CD4-positive, alpha-beta T cell treated with Interleukin-17A for 1 hour (primary cell): Measurements from ENCODE around the gene AHRR.
A peak's percentile ranks its signal among the peaks of the same experiment; 100 is the strongest.

Experiments used
- DNase-seq: peaks from one replicate; pipeline ENCODE4 v3.0.0-alpha.2; 2020

Gene AHRR

DNA sequence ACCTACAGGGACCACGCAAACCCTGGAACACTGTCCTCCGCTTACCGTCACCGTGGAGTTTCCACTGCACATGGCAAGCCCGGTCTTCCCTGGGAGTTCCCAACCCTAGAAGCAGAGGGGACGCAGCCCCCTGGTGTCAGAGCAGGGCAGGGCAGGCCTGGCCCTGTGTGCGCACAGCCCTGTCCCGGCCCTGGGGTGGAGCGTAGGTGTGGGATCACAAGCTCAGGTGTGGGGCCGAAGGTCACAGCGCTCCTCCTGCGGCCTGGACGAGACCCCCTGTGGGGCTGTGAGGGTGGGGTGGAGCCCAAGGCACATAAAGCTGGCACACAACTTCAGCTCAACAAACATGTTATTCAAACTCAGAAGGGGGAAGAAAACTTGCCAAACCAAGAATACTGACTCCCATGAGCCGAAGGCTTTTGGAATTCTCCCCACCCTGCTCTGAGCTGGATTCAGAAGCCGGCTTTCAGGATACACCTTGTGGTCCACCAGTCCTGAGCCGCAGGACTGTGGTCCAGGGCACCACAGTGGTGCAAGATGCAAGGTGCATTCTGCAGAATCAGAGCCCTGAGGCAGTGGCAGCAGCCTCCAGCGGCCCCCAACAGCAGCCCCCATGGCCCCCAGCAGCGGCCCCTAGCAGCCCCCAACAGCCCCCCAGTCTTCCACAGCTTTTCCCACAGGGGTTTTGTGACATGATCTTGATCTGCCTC lies 109.6 kb downstream of the AHRR start:
- DNase-seq: peak; percentile 24

DNA sequence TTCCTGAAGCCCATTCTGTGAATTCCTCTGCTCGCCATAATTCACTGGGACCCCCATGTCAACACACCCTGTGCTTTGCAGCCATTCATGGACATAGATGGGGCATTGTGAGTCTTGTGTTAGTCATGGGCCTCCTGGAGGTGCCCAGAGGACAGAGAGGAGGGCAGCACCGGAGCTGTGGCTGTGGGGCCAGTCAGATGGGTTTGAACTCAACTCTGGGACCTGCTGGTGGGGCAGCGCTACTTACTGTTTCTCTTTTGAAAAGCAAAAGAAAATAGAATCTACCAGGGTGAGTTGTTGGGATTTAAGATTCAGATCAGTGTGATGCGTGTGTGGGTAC lies 110.2 kb downstream of the AHRR start:
- no peak for DNase-seq

DNA sequence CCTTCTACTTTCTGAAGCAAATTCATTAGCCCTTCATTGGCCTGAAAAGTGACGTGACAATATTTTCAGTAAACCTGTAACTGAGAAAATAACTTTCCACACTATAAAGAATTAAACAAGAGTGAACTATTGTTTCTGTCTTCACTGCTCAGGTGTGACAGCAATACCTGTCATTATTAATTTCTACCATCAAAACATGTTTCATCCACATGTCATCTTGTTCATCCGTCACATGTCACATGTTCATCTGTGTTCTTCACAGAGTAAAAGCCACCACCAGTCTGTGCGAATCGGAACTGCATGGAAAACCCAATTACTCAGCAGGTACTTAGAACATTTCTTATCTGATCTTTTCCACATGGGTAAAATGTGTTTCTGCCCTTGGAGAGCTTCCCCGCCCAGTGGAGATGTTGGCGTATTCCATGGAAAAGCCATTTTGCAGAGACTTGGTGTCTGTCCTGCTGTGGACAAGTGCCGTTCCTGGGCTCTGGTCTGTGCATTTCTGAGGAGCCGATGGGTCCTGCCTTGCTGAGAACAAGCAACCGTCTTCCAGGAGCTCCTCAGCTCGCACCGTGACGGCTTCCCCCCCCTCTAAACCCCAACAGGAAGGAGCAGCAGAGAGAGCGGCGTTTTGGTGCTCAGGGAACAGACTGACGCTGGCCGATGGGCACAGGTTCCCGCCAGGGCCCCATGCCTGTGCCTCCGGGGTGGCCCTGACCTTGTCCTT lies 110.8 kb downstream of the AHRR start:
- no peak for DNase-seq

DNA sequence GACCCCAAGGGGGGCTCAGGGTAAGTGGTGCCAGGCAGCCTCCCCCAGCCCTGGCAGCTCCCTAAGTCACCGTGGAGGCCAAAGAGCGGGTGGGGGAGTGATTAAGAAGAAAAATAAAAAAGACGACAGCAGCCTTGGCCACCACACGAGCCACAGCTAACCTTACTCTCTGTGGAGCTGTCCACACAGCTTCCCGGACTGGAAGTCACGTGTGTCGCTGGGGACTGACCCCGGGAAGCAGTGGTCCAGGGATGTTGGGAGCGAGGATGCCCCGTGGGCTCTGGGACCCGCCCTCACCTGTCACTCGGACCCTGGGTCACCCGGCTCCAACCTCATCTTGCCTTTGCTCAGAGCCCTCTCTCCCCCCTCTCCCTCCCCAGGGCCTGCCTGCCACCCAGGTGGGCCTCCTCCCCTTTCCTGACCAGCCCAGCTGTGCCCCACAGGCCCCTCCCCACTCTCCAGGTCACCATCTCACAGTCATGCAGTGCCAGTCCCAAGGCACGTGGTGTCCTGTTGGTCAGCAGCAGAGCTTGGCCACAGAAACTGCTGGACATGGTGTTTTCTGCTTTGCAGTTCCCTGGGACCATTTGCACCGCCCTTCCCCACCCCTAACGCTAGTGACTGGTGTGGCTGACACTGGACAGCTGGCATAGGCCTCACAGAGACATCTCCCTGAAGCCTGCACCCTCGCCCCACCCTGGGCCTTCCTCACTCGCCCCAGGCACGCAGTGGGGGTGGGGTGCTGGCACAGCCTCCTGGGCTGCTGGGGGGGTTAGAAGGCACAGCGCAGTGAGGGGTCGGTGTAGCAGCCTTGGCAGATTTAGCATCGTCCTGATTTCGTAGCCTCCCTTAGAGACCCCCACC lies 111.6 kb downstream of the AHRR start:
- DNase-seq: no peak

- DNase-seq: no peak
These were observed 112.3 kb downstream of the AHRR start for GRCh38 chr5:433836-434235.

DNA sequence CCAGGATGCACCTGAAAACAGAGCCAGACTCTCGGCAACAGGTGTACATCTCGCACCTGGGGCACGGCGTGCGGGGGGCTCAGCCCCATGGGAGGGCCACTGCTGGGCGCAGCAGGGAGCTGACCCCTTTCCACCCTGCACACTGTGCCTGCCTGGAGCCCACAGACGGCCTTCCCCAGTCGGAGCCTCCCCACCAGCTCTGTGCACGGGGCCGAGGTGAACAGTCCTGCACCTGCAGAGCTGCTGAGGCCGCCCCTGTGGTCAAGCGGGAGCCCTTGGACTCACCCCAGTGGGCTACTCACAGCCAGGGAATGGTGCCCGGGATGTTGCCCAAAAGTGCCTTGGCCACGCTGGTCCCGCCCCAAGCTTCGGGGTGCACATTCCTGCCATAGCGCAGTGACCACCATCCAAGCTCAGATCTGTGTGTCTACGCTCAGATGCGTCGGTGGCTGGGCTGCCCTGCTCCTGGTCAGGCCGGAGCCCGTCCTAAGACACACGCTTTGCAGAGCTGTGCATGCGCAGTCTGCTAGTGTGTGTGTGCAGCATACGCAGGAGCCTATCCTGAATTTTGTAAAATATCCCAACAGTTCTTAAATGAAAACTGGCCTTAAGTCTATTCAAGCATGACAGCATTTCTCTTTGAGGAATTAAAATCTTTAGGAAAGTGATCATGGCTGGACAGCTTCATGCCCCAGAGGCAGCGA lies 113.1 kb downstream of the AHRR start:
- no peak for DNase-seq

DNA sequence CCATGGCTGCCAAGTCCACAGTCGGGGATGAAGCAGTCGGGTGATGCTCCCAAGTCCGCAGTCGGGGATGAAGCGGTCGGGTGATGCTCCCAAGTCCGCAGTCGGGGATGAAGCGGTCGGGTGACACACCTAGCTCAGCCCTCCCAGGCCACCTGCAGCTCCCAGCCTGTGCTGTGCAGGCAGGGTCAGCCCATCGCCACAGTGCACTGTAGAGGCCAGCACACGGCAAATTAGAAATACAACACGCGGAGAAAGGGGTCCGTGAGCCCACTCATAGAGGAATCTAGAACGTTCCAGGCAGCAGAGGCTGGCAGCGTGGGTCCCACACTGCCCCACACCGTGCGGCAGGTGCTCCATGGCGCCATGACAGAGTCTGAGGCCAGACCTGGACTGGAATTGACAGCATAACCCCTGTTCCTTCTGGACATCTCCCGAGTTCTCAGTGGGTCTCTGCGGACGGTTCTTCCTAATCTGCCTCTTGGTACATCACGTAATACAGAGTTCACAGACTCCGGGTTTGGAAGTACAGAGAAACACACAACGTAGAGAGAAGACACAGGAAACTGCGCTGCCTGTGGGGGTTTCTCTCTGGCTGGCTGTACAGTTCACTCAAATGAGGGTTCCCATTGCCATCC lies 113.8 kb downstream of the AHRR start:
- DNase-seq: no peak

DNA sequence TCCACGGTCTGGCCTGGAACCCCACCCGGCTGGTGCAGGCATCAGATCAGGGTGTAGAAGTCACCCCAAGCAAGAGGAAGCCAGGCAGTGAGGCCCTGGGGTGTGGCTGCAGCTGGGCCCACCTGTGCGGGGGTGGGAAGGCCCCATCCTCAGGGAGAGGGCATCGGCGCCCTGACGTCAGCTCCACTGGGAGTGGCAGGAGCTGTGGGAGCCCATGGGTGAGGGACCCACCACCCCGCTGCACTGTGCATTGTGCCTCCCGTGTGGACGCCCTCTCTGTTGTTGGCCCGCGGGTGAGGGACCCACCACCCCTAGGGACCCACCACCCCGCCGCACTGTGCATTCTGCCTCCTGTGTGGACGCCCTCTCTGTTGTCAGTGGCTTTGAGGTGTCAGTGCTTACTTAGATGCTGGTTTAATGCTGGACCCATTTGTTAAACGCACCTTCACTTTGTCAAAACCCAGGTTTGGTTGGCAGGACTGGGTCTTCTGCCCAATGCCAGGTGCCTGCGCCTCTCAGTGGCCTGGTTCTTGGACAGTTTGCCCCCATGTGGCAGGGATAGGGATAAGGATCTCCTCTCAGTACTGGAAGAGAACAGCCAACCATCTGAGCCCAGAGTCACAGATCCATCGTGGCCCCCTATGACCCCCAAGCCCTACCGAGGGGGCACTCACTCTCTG lies 114.6 kb downstream of the AHRR start:
- DNase-seq: no peak

DNA sequence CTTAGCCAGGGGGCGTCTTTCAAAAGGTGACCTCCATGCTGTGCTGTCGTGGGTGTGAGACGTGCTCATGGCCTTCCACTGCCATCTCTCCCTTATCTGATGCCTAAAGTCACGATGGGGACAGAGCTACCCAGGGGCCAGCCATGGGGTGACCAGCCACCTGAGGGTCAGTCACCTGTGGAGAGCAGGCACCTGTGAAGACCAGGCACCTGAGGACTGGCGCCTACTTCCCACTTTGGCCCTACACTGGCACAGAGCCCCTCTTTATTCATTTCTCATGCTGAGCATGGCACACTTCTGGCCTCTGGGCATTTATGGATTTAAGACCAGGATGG lies 115.1 kb downstream of the AHRR start:
- DNase-seq: no peak

DNA sequence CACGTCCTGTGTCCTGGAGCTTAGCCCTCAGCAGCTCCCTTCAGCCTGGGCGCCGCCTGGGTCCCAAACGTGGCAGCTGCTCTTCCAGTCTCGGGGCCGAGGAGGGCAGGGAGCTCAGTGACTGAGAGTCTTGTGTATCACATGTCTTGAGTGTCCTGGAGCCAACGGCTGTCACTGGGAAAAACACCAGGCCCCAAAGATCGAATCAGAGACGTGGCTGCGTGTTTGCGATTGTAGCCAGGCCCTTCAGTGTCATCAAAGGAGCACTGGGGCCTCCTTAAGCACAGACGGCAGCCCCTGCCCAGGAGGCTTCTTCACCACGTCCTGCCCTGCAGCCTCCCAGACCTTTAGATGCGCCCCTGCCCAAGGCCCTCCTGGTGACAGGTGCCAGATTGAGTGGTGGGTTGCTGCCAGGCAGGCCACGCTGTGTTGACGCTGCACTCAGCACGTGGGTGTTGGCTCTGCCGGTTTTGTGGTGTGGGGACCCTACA lies 115.8 kb downstream of the AHRR start:
- DNase-seq: no peak

DNA sequence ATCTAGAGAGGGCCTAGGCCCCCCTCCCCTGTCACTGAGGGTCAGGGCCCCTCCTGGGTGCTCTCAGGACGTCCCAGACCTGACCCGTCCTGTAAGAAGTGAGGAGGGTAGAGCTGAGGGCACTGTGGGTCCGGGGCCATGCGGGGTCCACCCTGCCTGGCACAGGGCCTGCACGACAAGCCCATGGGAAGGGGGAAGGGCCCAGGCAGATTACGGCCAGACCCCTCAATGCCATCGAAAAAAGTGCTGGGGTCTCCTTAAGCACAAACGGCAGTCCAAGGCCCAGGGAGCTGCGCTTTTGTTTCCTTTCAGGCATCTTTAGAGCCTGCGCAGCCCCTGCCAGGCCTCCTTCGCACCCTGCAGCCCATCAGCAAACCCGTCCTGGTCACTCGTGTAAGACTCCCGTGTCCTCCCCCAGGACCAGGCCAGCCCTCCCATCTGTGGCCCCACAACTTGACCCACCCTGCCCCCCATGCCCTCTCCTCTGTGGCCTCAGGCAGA lies 117.0 kb downstream of the AHRR start:
- no peak for DNase-seq

DNA sequence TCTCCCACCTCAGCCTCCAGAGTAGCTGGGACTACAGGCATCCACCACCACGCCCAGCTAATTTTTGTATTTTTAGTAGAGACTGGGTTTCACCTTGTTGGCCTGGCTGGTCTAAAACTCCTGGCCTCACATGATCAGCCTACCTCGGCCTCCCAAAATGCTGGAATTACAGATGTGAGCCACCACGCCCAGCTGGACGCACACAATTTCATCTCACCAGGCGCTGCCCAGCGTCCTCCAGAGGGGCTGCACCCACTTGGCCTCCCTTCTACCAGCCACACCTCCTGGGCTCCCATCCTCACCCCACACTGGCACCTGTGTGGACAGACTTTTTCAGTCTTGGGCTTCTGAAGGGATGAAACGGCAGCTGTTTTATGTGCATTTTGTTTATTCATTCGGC lies 117.7 kb downstream of the AHRR start:
- no peak for DNase-seq

DNA sequence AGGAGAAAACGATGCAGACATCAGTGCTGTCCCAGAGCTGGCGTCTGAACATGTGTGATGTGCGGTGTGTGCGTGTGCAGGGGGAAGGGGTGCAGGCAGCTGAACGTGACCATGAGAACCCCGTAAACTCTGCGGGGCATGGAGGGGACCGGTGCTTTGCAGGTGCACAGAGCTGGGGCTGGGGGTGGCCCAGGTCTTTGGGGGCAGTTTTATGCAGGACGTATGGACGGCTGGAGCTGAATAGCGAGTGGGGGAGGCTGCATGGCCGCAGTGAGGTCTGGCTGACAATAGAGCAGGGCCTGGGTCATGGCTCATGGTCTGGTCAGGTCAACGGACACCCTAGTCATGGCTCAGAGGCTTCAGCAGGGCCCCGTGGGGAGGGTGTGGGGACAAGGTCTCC lies 118.1 kb downstream of the AHRR start:
- DNase-seq: no peak

- no peak for DNase-seq
These were observed 119.1 kb downstream of the AHRR start for GRCh38 chr5:440401-441201.

DNA sequence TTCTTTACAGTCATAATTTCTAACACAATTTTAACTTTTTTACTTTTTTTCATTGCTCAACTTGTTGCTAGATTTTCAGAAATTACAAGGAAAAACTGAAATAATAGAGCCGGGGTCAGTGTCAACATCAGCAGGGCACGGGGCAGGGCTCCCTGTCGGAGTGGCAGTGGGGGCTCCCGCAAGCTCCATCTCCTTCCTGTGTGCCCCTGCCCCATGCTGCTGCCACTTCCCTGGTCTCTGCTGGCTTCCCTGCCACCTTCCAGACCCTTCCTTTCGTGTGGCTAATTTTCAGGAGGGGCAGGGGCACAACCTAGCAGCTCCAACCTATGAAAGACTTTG lies 120.5 kb downstream of the AHRR start:
- DNase-seq: no peak

GRCh38 chr5:442335-443238 lies 121.1 kb downstream of the AHRR start, which contains the start of gene EXOC3:
TSS of gene EXOC3 (plus strand) at chr5:443176. CDS start at chr5:446206, 3,030 bp downstream.
- DNase-seq: peak; percentile 77

- peak; percentile 42 for DNase-seq
These were observed 122.0 kb downstream of the AHRR start for GRCh38 chr5:443239-444151.

- no peak for DNase-seq
These were observed 122.7 kb downstream of the AHRR start for GRCh38 chr5:444226-444625.

- no peak for DNase-seq
These were observed 124.1 kb downstream of the AHRR start for GRCh38 chr5:445591-445990.
